AG09319 (cell line): ENCODE data around the gene LRRFIP2.

Experiments used
- DNase-seq: peaks from one replicate; pipeline ENCODE4 v3.0.0-alpha.2; 2010; ENCODE audit warnings: low read depth; ENCODE audit errors: extremely low read depth
- CTCF ChIP-seq: IDR thresholded peaks from 2 replicates; pipeline ENCODE4 v1.5.1; 2011; ENCODE audit warnings: low read depth, mild to moderate bottlenecking, inconsistent platforms, low read length, moderate library complexity

LRRFIP2 gene

GRCh38 chr3:37183976-37184375, 9.6 kb upstream of the LRRFIP2 start:
- no peak for DNase-seq
- TF ChIP-seq CTCF, result no peak

- peak; percentile 78 for DNase-seq
- no peak for TF ChIP-seq CTCF
Observed at GRCh38 chr3:37183375-37183831, 9.0 kb upstream of the LRRFIP2 start.

- no peak for TF ChIP-seq CTCF
- DNase-seq, result no peak
Observed at GRCh38 chr3:37182816-37183215, 8.4 kb upstream of the LRRFIP2 start.

GRCh38 chr3:37181756-37182155, 7.4 kb upstream of the LRRFIP2 start:
- no peak for DNase-seq
- TF ChIP-seq CTCF, result no peak

- no peak for DNase-seq
- no peak for TF ChIP-seq CTCF
Observed at GRCh38 chr3:37179144-37179967, 5.0 kb upstream of the LRRFIP2 start.

- DNase-seq, result no peak
- TF ChIP-seq CTCF, result no peak
Observed at GRCh38 chr3:37173806-37174205, 576 bp downstream of the LRRFIP2 start.

- TF ChIP-seq CTCF, result no peak
- no peak for DNase-seq
Observed at GRCh38 chr3:37171144-37171543, 3.2 kb downstream of the LRRFIP2 start.
